Neuron (in vitro differentiated cells): ENCODE results near the gene GIT2.

Experiments used
- H2AFZ ChIP-seq: one replicate; pipeline ENCODE4 v1.6.1; 2013; ENCODE audit warnings: low read depth, mild to moderate bottlenecking, inconsistent platforms, low read length, moderate library complexity
- H3K27me3 ChIP-seq: one replicate; pipeline ENCODE4 v1.6.1; 2013; ENCODE audit warnings: low read length; ENCODE audit not compliant: insufficient read depth
- H3K36me3 ChIP-seq: one replicate; pipeline ENCODE4 v1.6.1; 2013; ENCODE audit warnings: low read length; ENCODE audit not compliant: insufficient read depth
- H3K4me1 ChIP-seq: one replicate; pipeline ENCODE4 v1.6.1; 2013; ENCODE audit warnings: low read length; ENCODE audit not compliant: insufficient read depth
- H3K4me3 ChIP-seq: 2 replicates; pipeline ENCODE4 v1.5.1; 2013; ENCODE audit warnings: mild to moderate bottlenecking, low read length, moderate library complexity
- H3K9me3 ChIP-seq: one replicate; pipeline ENCODE4 v1.6.1; 2013; ENCODE audit warnings: low read length

GIT2 gene

DNA sequence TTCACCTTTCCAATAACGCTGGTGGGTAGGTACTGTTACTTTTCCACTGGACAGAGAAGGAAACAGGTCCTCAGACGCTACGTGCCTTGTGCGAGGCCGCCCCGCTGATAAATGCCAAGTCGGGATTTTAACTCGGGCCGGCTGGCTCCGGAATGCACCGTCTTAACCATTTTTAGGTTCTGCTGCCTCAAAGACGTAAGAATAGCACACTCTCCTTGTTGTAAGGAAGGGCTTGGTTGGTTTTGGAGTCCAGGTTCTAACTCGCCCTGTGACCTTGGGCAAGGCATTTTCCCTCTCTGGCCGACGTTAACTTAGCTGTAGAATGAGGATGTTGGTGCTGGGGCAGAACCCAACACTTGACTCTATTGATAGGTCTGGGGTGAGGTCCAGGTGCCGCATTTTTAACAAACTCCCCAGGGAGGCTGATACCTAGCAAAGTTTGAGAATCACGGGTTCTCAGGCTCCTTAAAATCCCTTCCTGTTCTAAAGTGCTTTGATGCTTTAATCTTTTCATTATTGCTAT, 3.9 kb upstream of the GIT2 start:
- H3K4me3 ChIP-seq: peak overlapping the region; percentile 82
- peaks cover 13% of the 10 kb centered on the region for H3K4me1 ChIP-seq
- H3K36me3 ChIP-seq: peaks cover under 1% of the 10 kb centered on the region
- no peaks in the 10 kb centered on the region for H3K27me3 ChIP-seq
- H3K9me3 ChIP-seq: no peaks in the 10 kb centered on the region
- peak overlapping the region; percentile 69 for H2AFZ ChIP-seq

DNA sequence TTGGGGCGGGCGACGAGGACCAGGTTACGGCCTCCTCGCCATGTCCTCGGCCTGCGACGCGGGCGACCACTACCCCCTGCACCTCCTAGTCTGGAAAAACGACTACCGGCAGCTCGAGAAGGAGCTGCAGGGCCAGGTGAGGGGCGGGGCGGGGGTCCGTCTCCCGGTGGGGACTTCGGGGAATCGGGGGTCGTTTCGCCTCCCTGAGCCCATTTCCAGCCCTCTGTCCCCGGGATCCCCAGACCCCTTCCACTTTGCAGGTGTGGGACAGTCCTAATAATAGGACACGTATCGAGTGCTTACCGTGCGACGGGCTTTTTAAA, 3.4 kb upstream of the GIT2 start:
- Histone ChIP-seq H3K27me3 (no peaks in the 10 kb centered on the region), H3K4me1 (peaks cover 17% of the 10 kb centered on the region), H2AFZ (peak overlapping the region; percentile 69), H3K9me3 (no peaks in the 10 kb centered on the region), H3K4me3 (peak overlapping the region; percentile 82), H3K36me3 (no peaks in the 10 kb centered on the region)

DNA sequence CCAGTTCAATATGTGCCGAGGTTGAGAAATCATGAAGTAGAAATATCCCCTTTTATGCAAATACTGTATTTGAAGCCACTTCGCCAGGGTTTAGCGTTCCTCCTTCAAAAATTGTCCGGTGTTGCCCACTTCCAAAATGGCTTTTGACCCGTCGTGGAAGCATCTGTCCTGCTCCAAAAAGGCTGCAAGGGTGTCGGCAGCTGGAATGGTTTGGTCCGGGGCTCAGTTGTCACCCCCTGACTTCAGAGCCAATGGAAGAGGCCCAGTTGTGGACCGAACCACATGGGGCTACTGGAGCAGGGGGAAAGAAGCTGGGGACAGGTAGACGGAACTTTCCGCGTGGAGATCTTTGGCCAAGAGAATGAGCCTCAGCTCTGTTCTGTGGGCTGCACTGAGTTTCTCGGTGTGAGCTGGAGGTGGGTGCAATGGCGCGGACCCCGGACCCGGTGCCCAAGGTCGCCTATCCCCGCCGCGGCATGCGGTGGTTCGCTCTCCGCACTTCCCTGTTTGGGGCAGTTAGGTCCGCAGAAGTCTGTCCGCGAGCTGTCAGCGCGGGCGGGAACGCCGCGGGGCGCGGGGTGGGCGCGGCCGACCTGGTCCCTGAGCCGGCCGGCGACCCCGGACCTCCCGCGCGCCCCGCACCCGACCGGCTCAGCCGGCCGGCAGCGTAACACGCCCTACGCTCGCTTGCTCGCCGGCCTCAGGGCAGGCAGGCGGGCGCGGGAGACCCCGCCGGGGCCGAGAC, 2.9 kb upstream of the GIT2 start, which contains the start of gene ANKRD13A:
TSS of gene ANKRD13A (plus strand) at position 527 of the 745 bp plus-strand sequence. CDS start 259 bp downstream, outside the sequence.
- H3K36me3 ChIP-seq: no peaks in the 10 kb centered on the region
- H3K4me3 ChIP-seq: peak within 1 kb of the TSS; percentile 82
- no peaks in the 10 kb centered on the region for H3K9me3 ChIP-seq
- H3K27me3 ChIP-seq: no peaks in the 10 kb centered on the region
- peak within 1 kb of the TSS; percentile 69 for H2AFZ ChIP-seq
- peaks cover 22% of the 10 kb centered on the region for H3K4me1 ChIP-seq

DNA sequence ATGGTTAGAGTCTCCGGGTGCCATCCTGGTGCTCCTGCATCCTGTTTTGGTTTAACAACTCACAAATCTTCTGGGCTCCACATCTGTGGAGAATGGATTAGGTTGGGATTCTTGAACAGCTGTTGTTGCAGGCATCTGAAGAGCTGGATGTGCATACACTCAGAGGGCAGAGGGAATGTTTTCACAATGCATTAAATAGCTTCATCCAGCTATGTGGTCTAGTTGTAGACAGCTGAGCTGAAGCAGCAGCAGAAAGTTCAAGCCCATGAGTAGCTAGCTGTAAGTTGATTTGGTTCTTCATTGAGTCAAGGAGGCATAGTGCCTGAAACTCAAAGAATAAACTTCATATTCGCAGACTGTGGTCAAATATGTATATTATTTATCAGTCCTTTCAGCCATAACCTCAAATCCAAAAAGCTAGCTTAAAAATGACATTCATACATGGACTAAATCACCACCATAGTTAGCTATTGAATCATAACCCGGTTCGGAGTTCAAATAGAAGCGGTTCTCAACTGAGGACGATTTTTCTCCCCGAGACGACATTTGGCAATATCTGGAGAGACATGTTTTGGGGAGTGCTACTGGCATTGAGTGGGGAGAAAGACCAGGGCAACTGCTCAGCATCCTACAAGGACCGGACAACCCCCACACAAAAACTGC, 2.2 kb upstream of the GIT2 start:
- H3K9me3 ChIP-seq: no peaks in the 10 kb centered on the region
- H3K4me1 ChIP-seq: peaks cover 22% of the 10 kb centered on the region
- peak overlapping the region; percentile 69 for H2AFZ ChIP-seq
- H3K36me3 ChIP-seq: no peaks in the 10 kb centered on the region
- H3K4me3 ChIP-seq: peak overlapping the region; percentile 82
- no peaks in the 10 kb centered on the region for H3K27me3 ChIP-seq

DNA sequence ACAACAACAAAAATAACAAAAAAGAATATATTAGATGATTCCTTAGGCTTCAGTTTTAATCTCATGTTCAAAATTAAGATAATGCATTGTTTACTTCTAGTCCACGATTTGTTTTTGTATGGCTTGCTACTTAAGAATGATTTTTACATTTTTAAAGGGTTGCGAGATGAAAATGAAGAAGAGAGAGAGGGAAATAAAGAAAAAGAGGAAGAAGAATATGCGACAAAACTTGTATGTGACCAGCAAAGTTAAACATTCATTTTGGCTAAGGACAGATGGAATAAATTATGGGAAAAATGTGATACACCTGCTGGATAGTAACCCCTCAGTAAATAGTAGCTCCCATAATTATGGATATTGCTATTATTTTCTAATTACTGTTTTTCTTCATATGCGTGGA, 1.2 kb upstream of the GIT2 start:
- Histone ChIP-seq H3K9me3 (no peaks in the 10 kb centered on the region), H3K4me3 (no peak overlapping the region), H3K27me3 (no peaks in the 10 kb centered on the region), H3K4me1 (peaks cover 22% of the 10 kb centered on the region), H3K36me3 (no peaks in the 10 kb centered on the region), H2AFZ (no peak overlapping the region)

DNA sequence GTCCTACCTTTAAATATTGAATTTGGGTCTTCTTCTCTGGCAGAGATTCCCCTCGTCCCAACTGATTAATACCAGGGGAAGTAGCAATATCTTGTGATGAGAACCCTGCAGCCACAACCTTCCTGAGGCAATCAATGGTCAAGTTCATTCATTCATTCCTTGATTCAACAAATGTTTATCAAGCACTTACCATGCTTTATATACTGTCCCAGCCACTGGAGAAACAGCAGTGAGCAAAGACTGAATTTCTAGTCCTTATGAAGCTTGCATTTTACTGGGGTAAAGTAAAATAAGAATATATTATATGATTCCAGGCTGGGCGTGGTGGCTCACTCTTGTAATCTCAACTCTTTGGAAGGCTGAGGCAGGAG, 300 bp upstream of the GIT2 start:
- Histone ChIP-seq H3K27me3 (no peaks in the 10 kb centered on the region), H3K4me3 (peak overlapping the region; percentile 82), H3K36me3 (peaks cover 4% of the 10 kb centered on the region), H3K4me1 (peaks cover 22% of the 10 kb centered on the region), H3K9me3 (no peaks in the 10 kb centered on the region), H2AFZ (peak overlapping the region; percentile 73)

DNA sequence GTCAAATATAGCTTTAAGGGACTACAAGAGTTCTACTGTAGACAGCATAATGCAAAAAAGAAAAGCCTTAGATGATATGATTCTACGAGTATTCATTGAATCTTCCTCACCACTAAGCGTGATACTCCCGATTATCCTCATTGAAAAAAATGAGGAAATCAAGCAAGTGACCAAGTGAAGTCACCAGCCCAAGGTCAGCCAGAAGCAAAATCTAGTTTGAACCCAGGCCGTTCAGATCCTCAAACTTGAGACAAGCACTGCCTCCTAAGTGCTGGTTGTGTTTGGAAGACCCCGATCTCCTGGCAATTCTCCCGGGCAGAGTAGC, 845 bp downstream of the GIT2 start:
- Histone ChIP-seq H3K9me3 (no peaks in the 10 kb centered on the region), H2AFZ (no peak overlapping the region), H3K27me3 (no peaks in the 10 kb centered on the region), H3K4me3 (peak overlapping the region; percentile 82), H3K36me3 (peaks cover 8% of the 10 kb centered on the region), H3K4me1 (peaks cover 21% of the 10 kb centered on the region)

DNA sequence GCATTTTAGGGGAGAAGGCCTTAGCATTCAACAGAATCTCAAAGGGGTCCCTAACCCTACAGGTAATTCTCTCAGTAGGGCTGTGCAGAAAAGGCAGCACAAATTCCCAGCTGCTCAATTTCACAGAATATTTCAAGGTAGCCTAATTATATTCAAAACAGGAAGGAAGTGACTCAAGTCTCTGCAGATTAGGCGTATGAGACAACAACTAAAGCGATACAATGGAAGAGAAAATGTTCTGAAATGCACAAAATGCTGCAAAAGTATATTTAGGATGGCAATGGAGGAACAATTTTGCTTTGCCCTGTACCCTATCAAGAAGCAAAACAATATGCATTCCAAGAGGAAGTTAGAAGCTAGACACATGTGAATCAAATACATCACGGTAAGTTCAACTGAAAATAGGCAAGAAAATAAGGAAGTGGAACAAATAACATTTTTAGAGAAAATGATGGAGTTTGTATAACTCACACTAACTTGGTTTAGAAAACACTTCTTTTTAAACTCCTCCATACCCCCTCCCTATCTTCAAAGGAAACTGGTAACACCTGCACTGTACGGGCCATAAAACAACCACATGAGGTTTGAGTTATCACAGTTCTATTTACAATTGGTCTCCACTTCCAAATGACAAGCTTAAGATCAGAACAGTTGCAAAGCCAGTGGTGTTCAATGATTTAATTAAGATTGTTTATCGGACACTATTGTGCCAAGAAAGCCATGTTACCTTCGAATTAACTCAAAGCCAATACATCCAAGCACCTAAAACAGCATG, 1.6 kb downstream of the GIT2 start:
- H2AFZ ChIP-seq: no peak overlapping the region
- H3K4me1 ChIP-seq: peaks cover 15% of the 10 kb centered on the region
- peak overlapping the region; percentile 82 for H3K4me3 ChIP-seq
- H3K9me3 ChIP-seq: no peaks in the 10 kb centered on the region
- H3K27me3 ChIP-seq: no peaks in the 10 kb centered on the region
- peaks cover 11% of the 10 kb centered on the region for H3K36me3 ChIP-seq

DNA sequence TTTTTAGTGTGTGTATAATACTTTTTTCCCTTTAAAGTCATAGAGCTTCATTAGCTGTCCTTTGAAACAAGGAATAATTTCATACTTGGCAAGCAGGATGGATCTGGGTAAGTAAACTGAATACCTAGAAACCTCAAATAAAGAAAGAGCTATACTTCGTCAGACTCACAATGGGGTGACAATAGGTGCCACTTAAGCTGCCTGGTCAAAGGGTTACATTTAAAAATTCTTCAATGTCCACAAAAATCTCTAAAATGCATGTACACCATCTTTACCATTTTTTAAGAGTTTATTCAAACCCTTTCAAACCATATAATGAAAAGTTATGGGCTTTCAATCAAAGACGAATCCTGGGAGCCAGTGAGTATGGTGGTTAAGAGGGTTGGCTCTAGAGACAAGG, 3.1 kb downstream of the GIT2 start:
- Histone ChIP-seq H3K9me3 (no peaks in the 10 kb centered on the region), H3K4me3 (no peak overlapping the region), H2AFZ (no peak overlapping the region), H3K27me3 (no peaks in the 10 kb centered on the region), H3K36me3 (peaks cover 24% of the 10 kb centered on the region), H3K4me1 (peaks cover 15% of the 10 kb centered on the region)

DNA sequence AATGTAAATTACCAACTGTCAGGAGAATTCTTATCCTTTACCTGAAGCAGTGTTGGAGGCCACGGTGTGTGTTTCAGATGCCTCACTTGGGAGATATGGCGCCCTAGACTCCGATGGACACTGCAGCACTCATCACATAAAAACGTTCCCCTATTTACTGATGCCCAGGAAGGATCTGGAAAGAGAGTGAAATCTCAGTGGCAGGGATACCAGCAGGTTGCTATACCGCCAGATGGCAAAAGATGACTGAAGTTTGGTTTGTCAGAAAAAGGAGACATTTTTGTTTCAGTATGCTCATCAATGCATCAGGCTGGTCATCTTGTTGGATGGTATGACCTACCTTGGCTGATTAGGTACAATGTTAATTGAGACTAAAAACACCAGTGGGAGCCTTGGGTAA, 4.6 kb downstream of the GIT2 start:
- H3K4me1 ChIP-seq: peaks cover 15% of the 10 kb centered on the region
- no peaks in the 10 kb centered on the region for H3K9me3 ChIP-seq
- H3K27me3 ChIP-seq: no peaks in the 10 kb centered on the region
- H3K36me3 ChIP-seq: peaks cover 30% of the 10 kb centered on the region
- H2AFZ ChIP-seq: no peak overlapping the region
- H3K4me3 ChIP-seq: no peak overlapping the region

DNA sequence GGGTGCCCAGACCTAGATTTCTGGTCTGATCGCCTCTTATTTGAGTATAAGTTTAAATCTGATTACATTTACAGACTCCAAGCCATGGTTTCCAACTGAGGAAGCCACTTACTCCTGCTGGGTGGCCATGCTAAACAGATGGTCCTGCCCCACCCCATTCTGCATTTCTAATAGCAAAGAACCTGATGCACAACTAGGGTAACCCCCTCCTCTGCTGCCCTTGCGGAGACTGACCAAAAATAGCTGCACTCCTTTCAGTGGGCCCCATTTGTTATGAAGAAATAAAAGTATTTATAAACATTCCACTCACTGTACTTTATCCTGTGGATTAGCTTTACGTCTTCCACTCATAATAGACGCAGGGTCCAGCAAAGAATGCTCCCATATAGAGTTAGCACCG, 6.8 kb downstream of the GIT2 start:
- Histone ChIP-seq H3K4me1 (peaks cover 3% of the 10 kb centered on the region), H3K36me3 (peaks cover 38% of the 10 kb centered on the region), H3K9me3 (no peaks in the 10 kb centered on the region), H3K4me3 (no peak overlapping the region), H2AFZ (no peak overlapping the region), H3K27me3 (no peaks in the 10 kb centered on the region)

DNA sequence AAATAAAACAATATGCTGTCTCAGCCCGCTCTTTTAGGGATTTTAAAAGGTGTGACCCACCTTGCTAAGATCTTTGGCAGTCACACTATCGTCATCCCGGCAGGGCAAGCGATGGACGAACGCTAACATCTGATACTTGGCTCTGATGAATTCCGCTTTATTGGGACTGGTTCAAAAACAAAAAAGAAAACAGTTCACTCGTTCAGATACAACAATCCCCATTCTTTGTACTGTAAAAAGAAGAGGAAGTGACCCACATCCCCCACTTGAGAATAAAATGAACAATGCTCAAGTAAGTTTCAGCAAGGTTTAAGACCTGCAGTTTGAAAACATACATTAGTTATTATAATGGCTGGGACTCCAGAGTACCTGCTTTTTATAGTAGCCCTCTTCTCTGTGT, 7.3 kb downstream of the GIT2 start:
- Histone ChIP-seq H3K9me3 (no peaks in the 10 kb centered on the region), H3K36me3 (peaks cover 40% of the 10 kb centered on the region)

DNA sequence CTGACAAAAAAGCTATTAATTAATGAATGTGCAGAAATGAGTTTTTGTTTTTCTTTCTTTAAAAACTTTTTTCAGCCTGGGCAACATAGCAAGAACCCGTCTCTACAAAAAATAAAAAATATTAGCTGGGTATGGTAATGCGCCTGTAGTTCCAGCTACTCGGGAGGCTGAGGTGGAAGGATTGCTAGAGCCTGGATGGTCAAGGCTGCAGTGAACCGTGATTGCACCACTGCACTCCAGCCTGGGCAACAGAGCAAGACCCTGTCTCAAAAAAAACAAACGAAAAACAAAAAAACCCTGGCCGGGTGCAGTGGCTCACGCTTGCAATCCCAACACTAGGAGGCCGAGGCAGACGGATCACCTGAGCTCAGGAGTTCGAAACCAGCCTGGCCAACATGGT, 7.9 kb downstream of the GIT2 start:
- Histone ChIP-seq H3K27me3 (no peaks in the 10 kb centered on the region), H3K9me3 (no peaks in the 10 kb centered on the region), H2AFZ (no peak overlapping the region), H3K4me3 (no peak overlapping the region), H3K4me1 (no peaks in the 10 kb centered on the region), H3K36me3 (peaks cover 46% of the 10 kb centered on the region)

More for the DNA sequence above, 7.3 kb downstream of the GIT2 start:
- Histone ChIP-seq H3K27me3 (no peaks in the 10 kb centered on the region), H2AFZ (no peak overlapping the region), H3K4me3 (no peak overlapping the region), H3K4me1 (no peaks in the 10 kb centered on the region)
